Measurements from ENCODE around the gene IGFL4.

The IGFL4 gene

DNA sequence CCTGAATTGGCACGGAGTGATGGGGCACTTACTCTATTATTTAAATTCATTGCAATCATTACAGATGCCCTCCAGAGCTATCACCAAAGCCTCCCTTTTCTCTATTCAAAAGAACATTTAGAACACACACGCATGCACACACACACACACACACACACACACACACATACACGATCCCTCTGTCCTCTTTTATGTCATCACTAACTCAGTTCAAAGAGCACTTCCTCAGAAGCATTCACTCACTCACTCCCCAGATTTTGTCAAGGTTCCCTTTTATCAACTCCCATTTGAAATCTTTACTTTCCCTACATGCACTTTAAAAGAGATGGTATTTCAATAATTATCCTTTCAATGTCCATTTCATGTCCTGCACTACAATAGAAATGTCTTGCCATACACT, 22.4 kb upstream of the IGFL4 start:
- no peak for DNase-seq (ENCODE audit: low read depth, low spot score)

DNA sequence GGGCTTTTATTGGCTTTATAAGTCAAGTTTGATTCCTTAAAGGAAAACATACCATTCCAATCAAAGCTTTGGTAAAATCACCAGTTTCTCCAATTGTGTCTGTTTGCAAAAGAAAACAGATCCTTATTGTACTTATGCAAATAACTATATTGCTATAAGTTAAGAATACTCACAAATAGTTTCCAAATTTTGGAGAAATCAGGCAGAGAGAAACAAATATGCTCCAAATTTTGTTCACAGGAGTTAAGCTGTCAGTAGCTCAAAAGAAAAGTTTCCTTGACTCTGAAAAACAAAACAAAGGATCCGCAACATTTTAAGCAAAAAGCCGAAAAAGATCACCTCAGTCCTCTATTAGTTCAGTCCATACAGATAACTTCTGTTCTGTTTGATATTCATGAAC, 19.2 kb upstream of the IGFL4 start:
- DNase-seq (ENCODE audit: low read depth, low spot score) = no peak

GRCh38 chr19:46058778-46059177, 18.0 kb upstream of the IGFL4 start:
- DNase-seq (ENCODE audit: low read depth, low spot score) = no peak

GRCh38 chr19:46056536-46056935, 15.7 kb upstream of the IGFL4 start:
- DNase-seq (ENCODE audit: low read depth, low spot score) = peak; percentile 40

GRCh38 chr19:46052896-46053295, 12.1 kb upstream of the IGFL4 start:
- DNase-seq (ENCODE audit: low read depth, low spot score) = no peak

- no peak for DNase-seq (ENCODE audit: low read depth, low spot score)
Observed at GRCh38 chr19:46049597-46049996, 8.8 kb upstream of the IGFL4 start.

DNA sequence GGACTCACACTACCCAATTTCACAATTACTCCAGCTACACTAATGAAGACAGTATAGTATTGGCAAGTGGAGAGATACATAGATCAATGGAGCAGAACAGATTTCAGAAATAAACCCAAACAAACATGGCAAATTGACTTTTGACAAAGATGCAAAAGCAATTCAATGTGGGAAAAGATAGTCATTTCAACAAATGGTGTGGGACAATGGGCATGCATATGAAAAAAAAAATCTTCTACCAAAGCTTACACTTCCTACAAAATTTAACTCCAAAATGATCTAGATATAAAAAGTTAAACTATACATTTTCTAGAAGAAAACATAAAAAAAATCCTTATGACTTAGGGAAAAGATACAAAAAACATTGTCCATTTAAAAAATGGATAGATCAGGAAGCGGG, 2.7 kb upstream of the IGFL4 start:
- DNase-seq (ENCODE audit: low read depth, low spot score) = no peak

DNA sequence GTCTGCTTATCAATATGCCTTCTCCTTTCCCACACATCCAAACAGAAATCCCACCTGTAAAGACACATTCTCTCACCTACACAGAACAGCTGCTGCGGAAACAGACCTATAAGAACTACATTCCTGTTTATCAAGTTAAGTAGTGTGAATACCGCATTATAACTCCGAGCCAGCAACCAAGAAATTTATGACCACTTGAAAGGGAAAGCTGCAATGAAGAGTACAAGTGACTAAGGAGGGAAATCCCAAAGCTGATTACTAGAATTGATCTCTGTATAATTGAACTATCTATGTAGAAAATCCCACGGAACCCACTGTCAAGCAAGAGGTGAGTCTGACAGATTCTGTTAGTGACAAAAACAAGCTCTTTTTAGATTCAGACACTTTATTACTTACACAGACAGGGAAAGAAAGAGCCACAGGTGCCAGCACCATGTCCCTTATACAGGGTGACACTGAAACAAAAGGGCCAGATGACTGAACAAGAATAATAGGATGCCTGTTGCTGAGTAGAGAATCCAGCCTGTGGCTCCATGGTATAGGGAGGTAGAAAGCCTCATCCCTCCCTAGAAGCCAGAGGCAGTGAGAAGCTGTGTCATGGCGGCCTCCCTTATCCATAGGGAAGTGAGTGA, 1.6 kb upstream of the IGFL4 start:
- DNase-seq (ENCODE audit: low read depth, low spot score) = no peak

GRCh38 chr19:46040125-46040524, 677 bp downstream of the IGFL4 start:
- no peak for DNase-seq (ENCODE audit: low read depth, low spot score)

- DNase-seq (ENCODE audit: low read depth, low spot score) = no peak
Observed at GRCh38 chr19:46036744-46037128, 4.1 kb downstream of the IGFL4 start.

DNA sequence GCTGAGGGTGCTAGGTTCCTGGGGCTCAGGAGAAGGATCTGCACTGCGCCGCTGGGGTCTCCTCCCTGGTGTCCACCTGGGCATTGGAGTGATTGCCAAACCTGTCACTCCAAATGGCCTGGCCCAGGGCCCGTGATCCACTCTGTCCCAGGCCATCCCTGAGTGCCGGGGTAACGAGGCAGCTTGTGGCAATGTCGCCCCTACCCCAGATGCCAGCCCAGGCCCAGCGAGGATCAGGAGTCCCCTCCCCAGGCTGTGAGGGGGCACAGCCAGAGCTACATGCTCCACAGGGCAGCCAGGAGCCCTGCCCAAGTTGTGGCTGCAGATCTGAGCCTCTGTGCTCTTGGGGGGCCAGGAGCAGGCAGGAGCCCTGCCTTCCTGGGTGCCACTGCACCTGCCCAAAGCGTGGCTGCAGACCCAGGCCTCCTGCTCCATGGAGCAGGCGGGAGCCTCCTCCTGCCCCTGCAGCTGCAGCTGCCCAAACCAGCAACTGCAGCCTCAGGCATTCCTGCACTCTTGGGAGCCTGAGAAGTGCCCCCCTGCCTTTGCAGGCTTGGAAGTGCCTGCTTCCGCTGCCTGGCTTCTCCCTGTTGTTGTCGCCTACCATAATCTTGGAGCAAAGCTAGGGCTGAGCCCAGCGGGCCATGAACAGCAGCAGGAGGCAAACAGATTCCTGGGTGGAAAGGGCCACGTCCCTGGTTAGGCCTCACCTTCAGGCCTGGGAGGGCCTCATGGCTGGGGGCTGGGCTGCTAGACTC, 4.6 kb downstream of the IGFL4 start:
- no peak for DNase-seq (ENCODE audit: low read depth, low spot score)

DNA sequence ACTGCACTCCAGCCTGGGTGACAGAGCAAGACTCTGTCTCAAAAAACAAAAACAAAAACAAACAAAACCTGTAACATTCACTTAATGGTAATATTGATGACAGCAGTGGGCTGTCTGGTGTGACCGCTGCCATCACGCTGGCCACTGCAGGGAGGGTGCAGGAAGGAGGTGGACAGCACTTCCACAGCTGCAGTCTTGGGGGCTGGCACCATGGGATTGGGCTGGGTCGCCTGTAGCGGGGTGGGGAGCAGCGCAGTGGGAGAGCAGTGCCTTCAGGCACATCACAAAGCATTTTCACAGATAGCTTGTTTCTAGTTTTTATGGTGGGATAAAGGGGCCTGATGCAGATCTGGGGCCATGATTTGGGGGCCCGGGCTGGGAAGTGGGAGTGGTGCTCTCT, 5.3 kb downstream of the IGFL4 start:
- no peak for DNase-seq (ENCODE audit: low read depth, low spot score)

GRCh38 chr19:46033401-46033800, 7.4 kb downstream of the IGFL4 start:
- no peak for DNase-seq (ENCODE audit: low read depth, low spot score)

- DNase-seq (ENCODE audit: low read depth, low spot score) = no peak
Observed at GRCh38 chr19:46032597-46033025, 8.2 kb downstream of the IGFL4 start.

- DNase-seq (ENCODE audit: low read depth, low spot score) = no peak
Observed at GRCh38 chr19:46031781-46032596, 8.8 kb downstream of the IGFL4 start.

DNA sequence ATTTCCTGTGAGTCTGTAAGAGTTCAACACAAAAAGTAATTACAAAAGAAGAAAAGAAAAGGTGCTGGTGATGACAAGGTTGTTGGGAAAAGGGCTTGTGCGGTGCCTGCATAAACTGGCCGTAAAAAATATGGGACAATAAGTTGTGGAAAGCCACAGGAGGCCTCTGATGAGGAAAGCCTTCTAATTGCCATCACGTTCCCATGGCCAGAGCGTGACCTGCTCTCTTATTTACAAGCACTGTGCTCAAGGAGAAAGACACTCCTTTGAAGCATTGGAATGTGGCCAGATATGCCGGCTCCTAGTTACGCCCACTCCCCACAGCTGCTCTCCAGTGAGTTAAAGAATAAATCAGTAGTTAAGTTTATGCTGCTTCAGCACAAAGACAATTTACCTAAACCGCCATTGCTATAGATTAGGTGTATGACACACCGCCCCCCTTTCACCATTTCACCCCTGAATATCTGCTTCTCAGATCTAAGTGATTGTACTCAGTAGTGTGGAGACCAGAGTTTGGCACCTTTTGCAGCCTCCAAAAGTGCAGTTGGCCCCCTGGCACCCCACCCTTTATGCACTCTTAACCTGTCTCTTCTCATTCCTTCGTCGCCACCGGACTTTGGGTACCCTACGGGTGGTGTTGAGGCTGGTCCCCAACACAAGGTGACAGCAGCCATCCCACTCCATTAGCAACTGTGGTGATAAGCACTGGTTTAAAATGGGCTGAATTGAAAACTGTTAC, 9.8 kb downstream of the IGFL4 start:
- no peak for DNase-seq (ENCODE audit: low read depth, low spot score)

GRCh38 chr19:46025835-46026234, 15.0 kb downstream of the IGFL4 start:
- DNase-seq (ENCODE audit: low read depth, low spot score) = no peak

- no peak for DNase-seq (ENCODE audit: low read depth, low spot score)
Observed at GRCh38 chr19:46023311-46023779, 17.5 kb downstream of the IGFL4 start.

DNA sequence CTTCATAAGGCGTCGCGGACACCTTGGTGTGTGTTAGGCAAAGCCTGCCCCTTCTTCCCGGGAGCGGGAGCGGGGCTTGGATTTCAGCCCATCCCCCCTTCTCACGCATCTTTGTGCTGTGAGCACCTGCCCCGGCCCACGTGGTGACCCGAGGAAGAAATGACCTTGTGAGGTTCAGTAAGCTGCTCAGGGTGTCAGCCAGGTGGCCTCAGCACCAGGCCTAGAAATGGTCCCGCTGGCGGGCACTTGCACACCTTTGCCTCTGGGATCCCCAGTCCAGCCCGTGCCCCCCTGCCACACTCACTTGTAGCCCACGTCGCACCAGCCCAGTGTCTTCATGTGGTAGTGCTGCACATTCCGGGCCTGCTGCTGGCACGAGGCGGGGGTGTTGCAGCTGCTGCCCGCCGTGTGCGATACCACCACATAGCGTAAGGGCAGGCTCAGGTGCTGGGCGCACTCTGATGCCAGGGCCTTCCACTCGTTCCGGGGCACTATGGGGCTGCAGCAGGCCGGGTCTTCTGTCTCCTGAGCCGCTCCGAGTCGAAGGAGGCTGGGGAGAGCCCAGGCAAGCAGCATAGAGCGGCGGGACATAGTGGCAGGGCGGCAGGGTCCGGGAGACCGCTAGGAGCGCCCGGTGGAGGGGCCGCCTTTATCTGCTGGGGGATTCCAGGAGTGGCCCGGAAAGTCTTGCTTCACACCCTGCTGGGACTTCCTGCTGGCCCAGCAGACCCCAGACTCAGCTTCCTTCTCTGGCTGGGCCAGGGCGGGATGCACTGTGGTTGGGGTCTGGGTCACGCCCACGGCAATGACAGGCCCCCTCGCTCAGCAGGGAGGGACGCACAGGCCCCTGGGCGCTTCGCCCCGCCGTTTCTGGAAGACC, 18.1 kb downstream of the IGFL4 start, which contains the start of gene PGLYRP1:
Gene PGLYRP1 (minus strand): TSS at position 623 of the 880 bp plus-strand sequence. CDS start 32 bp downstream, at position 591.
- no peak for DNase-seq (ENCODE audit: low read depth, low spot score)

- no peak for DNase-seq (ENCODE audit: low read depth, low spot score)
Observed at GRCh38 chr19:46022061-46022430, 18.8 kb downstream of the IGFL4 start.
